ENCODE measurements around the gene ZNF341.
A peak's percentile ranks its signal among the peaks of the same experiment; 100 is the strongest.
"Not testable (repeated sequence)": the region's sequence is repeated elsewhere in the genome, so short reads cannot be mapped to it uniquely, and the experiment has no call there.

Gene ZNF341

GRCh38 chr20:33731693-33732165 is at the start of gene ZNF341:
ZNF341 (plus strand) TSS chr20:33731996; CDS start chr20:33732022, 26 bp downstream.
- peak; percentile 89 for DNase-seq

DNA sequence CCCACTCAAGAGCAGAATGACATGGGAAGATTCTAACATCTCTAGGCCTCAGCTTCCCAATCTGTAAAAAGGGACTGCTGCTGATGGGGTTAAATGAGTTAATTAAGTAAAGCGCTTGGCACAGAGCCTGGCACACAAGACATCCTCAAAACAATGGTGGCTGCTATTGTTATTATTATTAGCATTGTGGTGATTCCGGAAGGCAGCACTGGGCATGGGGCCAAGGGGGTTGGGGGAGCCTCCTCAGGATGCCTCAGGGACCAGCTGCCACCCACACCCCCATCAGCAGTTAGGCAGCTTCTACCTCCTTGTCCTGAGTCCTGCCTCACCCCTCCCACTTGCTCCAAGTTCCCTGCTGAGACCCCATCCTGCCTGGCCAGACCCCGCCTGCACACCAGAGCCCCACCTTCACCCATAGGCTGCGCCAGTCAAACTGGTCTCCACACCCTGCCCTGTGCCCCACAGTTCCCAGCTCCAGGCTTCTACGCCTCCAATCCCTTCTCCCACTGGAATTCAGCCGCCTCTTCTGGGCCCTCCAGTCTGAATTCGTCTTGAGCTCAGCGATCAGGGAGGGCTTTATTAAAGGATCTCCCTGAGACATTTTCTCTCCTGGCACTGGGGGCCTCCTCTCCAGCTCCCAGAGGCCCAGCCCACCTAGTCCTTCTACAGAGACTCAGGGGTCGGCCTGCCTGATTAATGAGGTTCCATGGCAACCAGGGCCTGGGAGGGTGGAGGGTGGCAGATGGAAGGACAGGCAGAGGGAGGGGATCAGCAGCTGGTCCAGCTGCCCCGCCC is 47.1 kb upstream of the ZNF341 start:
- DNase-seq = no peak

GRCh38 chr20:33685328-33686099 is 46.3 kb upstream of the ZNF341 start:
- DNase-seq = peak; percentile 44

- DNase-seq = peak; percentile 89
Observed at GRCh38 chr20:33686100-33686983, 45.5 kb upstream of the ZNF341 start, which contains the start of gene E2F1. E2F1 (minus strand) TSS chr20:33686385; CDS start chr20:33686264, 121 bp downstream.

GRCh38 chr20:33686984-33687366 is 44.8 kb upstream of the ZNF341 start:
- DNase-seq = no peak

DNA sequence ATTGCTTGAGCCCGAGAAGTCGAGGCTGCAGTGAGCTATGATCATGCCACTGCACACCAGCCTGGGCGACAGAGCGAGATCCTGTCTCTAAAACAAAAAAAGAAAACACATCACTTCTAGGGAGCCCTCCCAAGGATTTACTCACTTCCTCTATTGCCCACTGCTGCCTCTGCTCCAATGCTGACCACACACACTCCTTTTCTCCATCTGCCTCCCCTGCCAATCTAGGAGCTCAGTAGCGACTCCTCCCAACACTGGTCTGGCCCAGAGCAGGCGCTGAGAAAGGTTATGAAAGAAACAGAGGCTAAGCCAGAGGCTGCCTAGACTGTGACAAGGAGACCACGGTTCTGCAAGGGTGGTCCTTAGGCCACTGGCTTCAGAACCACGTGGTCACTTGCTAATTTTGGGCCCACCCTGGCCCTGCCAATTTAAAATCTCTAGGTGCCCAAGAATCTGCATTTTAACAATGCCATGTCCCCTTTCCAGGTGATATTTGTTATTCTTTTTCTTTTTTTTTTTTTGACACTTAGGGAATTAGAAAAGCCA is 44.4 kb upstream of the ZNF341 start:
- no peak for DNase-seq

- no peak for DNase-seq
Observed at GRCh38 chr20:33687993-33688937, 43.5 kb upstream of the ZNF341 start.

DNA sequence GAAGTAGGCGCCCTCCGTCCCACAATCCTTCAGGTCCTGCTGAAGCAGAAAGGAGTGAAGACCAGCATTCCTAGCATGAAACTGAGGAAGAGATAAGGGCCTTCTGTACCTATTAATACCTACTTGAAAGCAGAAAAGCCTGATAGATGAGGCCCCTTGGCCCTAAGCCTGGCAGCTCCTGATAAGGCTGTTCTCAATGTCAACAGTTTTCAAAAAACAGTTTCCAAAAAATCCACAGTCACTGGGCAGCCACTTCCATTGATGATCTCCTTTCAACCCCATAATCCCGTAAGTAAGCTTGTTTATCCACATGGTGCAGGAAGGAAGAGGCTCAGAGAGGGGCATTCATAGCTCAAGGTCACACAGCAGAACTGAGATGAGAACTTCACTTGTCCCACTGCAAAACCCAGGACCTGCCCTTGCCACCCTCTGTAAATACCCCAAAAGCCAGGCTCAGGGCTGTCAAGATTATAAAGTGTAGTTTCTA is 42.8 kb upstream of the ZNF341 start:
- DNase-seq = no peak

GRCh38 chr20:33689493-33689892 is 42.3 kb upstream of the ZNF341 start:
- no peak for DNase-seq

DNA sequence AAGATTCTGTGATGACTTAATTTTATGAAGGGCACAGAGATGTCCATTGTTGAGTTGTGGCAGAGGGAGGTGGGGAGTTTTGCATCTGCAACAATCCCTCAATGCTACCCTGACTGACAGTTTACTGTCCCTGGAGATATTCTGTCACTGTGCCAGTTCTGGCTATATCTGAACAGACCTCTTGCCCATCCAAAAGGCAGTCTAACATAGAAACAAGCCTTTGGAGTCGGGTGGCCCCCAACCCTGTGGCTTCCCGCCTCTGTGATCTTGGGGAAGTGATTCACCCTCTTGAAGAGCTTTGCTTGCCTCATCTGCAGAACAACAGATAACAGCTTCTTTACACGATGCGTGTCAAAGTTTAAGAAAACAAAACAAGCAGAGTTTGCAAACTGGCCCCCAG is 41.8 kb upstream of the ZNF341 start:
- DNase-seq = no peak

DNA sequence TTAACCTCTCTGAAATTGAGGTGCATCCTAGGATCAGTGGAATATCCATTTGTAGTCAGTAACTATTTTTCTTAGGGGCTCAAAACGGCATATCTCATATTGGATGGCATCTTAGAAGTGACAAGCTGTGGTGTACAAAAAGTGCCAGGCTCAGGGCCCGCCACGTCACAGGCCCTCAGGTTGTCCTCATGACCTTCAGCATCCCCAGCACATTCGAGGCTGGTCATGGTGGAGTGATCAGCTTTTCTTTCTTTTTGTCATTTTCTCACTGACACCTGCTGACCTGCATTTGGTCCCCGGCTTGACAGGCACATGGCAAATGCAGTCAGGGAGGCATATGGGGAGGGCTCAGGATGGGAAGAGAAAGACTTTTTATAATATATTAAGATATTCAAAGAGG is 38.5 kb upstream of the ZNF341 start:
- no peak for DNase-seq

DNA sequence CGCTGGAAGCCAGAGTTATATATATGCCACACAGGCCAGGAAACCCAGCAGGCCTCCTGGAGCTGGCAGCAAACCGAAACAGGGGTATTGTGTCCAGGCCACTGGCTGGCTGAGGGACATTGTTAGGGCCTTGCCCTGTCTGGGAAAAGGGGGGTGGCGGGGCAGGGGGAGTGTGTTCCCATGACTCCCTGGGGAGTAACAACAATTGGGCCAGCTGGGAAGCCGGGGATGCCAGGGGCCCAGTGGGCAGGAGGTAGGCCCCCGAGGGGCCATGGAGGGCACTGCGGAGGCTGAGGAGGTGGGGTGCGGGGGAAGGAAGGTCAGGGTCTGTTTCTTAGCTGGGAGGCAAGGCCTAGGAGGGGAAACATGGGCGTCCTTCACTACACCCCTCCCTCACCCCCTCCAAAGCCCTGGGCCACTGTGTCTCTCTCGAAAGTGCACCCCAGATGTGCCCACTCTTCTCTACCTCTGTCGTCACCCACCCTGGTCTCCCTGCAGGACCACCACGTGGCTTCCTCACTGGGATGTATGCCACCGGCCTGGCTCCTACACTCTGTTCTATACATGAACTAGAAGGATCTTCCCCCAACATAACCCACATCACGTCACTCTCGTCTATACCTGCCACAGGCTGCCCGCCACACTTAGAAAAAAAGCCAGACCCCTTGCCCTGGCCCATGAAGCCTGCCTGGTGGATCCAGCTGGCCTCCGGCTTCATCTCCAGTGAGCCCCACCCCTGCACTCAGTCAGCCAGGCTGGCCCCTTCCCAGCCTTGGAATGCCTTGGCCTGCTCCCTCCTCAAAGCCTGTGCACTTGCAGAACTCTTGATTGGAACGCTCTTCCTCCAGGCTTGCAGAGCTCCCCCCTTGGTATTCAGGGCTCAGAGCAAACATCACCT is 37.8 kb upstream of the ZNF341 start:
- no peak for DNase-seq

DNA sequence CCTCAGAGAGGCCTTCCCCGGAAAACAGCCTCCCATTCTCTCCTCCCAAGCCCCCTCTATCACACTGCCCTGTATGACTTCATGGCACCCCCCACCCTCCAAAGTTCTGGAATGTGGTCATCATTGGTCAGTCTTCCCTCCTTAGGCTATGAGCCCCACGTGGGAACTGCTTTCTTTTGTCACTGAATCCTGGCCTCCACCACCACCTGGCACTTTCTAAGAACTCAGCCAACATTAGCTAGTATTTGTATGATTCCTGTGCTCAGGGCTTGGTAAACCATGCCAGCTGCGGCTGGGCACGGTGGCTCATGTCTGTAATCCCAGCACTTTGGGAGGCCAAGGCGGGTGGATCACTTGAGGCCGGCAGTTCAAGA is 37.2 kb upstream of the ZNF341 start:
- no peak for DNase-seq

DNA sequence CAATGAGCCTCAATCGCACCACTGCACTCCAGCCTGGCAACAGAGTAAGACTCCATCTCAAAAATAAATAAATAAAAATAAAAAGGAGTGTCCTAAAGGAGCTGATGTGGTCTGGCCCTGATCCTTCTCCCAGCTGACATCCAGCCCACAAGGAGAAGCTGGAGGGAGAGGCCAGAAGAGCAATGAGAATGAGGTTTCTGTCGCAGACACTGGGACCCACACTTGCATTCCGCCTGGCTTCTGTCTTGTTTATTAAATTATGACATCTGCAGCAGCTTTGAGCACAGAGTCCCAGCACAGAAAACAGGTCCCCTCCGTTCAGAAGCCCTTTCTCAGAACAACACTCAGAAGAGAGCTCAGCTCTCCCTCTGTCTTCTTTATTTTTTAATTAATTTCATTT is 35.3 kb upstream of the ZNF341 start:
- no peak for DNase-seq

- no peak for DNase-seq
Observed at GRCh38 chr20:33697129-33697528, 34.7 kb upstream of the ZNF341 start.

- not testable (repeated sequence) for DNase-seq
Observed at GRCh38 chr20:33698966-33699365, 32.8 kb upstream of the ZNF341 start.

DNA sequence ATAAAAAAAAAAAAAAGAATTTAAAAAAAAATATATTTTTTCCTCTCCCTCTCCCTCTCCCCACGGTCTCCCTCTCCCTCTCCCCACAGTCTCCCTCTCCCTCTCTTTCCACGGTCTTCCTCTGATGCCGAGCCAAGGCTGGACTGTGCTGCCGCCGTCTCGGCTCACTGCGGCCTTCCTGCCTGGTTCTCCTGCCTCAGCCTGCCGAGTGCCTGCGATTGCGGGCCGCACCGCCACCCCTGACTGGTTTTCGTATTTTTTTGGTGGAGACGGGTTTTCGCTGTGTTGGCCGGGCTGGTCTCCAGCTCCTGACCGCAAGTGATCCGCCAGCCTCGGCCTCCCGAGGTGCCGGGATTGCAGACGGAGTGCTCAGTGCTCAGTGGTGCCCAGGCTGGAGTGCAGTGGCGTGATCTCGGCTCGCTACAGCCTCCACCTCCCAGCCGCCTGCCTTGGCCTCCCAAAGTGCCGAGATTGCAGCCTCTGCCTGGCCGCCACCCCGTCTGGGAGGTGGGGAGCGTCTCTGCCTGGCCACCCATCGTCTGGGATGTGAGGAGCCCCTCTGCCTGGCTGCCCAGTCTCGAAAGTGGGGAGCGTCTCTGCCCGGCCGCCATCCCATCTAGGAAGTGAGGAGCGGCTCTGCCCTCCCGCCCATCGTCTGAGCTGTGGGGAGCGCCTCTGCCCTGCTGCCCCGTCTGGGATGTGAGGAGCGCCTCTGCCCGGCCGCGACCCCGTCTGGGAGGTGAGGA is 30.9 kb upstream of the ZNF341 start:
- not testable (repeated sequence) for DNase-seq

DNA sequence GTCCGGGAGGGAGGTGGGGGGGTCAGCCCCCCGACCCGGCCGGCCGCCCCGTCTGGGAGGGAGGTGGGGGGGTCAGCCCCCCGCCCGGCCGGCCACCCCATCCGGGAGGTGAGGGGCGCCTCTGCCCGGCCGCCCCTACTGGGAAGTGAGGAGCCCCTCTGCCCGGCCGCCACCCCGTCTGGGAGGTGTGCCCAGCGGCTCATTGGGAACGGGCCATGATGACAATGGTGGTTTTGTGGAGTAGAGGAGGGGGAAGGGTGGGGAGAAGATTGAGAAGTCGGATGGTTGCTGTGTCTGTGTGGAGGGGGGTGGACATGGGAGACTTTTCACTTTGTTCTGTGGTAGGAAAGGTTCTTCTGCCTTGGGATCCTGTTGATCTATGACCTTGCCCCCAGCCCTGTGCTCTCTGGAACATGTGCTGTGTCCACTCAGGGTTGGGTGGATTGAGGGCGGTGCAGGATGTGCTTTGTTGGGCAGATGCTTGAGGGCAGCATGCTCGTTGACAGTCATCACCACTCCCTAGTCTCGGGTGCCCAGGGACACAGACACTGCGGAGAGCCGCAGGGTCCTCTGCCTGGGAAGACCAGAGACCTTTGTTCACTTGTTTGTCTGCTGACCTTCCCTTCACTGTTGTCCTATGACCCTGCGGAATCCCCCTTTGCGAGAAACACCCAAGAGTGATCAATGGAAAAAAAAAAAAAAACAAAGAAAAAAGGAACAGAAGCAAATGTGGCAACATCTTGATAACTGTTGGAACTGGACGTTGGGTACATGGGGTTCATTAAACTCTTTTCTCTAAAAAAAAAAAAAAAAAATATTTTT is 30.0 kb upstream of the ZNF341 start:
- no peak for DNase-seq

- no peak for DNase-seq
Observed at GRCh38 chr20:33702861-33703260, 28.9 kb upstream of the ZNF341 start.

Data from NCI-H510A treated with DMSO at 0.1 percent for 48 hours (cell line).